H1 (cell line): ENCODE data around the gene TFAP2A. TPM values are rescaled to one million over a fixed set of nuclear protein-coding genes. Genes with fewer than 3 reads are reported as not detected.

Experiments
- ASH2L ChIP-seq: fragments of 200-600, 300-600 bp; sonication (generic); IDR thresholded peaks from one replicate; pipeline ENCODE4 v1.7.1; 2017; ENCODE audit warnings: low read length
- BRCA1 ChIP-seq: IDR thresholded peaks from 2 replicates; pipeline ENCODE4 v1.6.1; 2012; ENCODE audit warnings: low read depth, low read length, improper control_type of control experiment
- CTBP2 ChIP-seq: IDR thresholded peaks from 2 replicates; pipeline ENCODE4 v1.7.0; 2011; ENCODE audit warnings: borderline replicate concordance, mild to moderate bottlenecking, moderate library complexity, mixed read lengths, low read length; ENCODE audit not compliant: insufficient read depth, insufficient read length
- EGR1 ChIP-seq: IDR thresholded peaks from 2 replicates; pipeline ENCODE4 v1.6.1; 2011; ENCODE audit warnings: low read depth, low read length, borderline replicate concordance
- EZH2 ChIP-seq: fragments of 200-600 bp; sonication (generic); IDR thresholded peaks from 2 replicates; pipeline ENCODE4 v1.7.1; 2012; ENCODE audit warnings: low read depth, mild to moderate bottlenecking, moderate library complexity, low read length, inconsistent platforms; ENCODE audit not compliant: severe bottlenecking
- JUND ChIP-seq: IDR thresholded peaks from 2 replicates; pipeline ENCODE4 v1.6.1; 2011; ENCODE audit warnings: mild to moderate bottlenecking, improper control_type of control experiment, low read length
- KDM1A ChIP-seq: fragments of 200-600, 300-600 bp; sonication (generic); IDR thresholded peaks from 2 replicates; pipeline ENCODE4 v1.7.1; 2016; ENCODE audit warnings: mild to moderate bottlenecking, low read length, borderline replicate concordance
- KDM4A ChIP-seq: IDR thresholded peaks from one replicate; pipeline ENCODE4 v1.7.1; 2012; ENCODE audit warnings: low read depth, mild to moderate bottlenecking, moderate library complexity, low read length, inconsistent platforms; ENCODE audit not compliant: severe bottlenecking
- NANOG ChIP-seq: IDR thresholded peaks from 2 replicates; pipeline ENCODE4 v1.6.1; 2011; ENCODE audit warnings: low read length, low read depth, mild to moderate bottlenecking, inconsistent platforms; ENCODE audit not compliant: insufficient read depth, poor library complexity, severe bottlenecking
- RNF2 ChIP-seq: fragments of 200-900, 300-1000 bp; sonication (generic); IDR thresholded peaks from 2 replicates; pipeline ENCODE4 v1.7.1; 2016; ENCODE audit warnings: borderline replicate concordance, low read depth, mild to moderate bottlenecking, antibody characterized with exemption, low read length; ENCODE audit not compliant: poor library complexity, severe bottlenecking; ENCODE audit errors: missing control alignments
- SUZ12 ChIP-seq: fragments of 200-600 bp; sonication (generic); IDR thresholded peaks from 2 replicates; pipeline ENCODE4 v1.6.1; 2012; ENCODE audit warnings: mild to moderate bottlenecking, inconsistent platforms, low read length, moderate library complexity, mixed read lengths
- TCF12 ChIP-seq: IDR thresholded peaks from 2 replicates; pipeline ENCODE4 v1.6.1; 2011; ENCODE audit warnings: low read depth, mild to moderate bottlenecking, low read length
- polyA plus RNA-seq, 7 experiments: library from polyadenylated mRNA; depleted of rRNA in 3 of 7; stranded (reverse) in 5 of 7; unstranded in 2 of 7; fragments of >200 nt in 5 of 7; fragments of 200-250 nt in 2 of 7; gene quantifications; 1 replicate in 5 of 7; 2 replicates in 1 of 7; 4 replicates in 1 of 7; pipeline versions ENCODE4 v1.2.1 to v1.2.3, GENCODE V29; 2011 to 2013; ENCODE audit warnings: missing spikeins in 2 of 7, mixed read lengths in 2 of 7
- total RNA-seq: library from RNA; stranded (reverse); fragmentation: NEBNext Ultra II Directional; extraction: Animal tissue kit (Norgen Biotek cat#: 25700); gene quantifications from 2 replicates; pipeline ENCODE4 v1.2.1, GENCODE V29; 2021

TFAP2A gene
- total and polyA plus RNA-seq, 2 of the 8 experiments (the other 6 are each of a cell fraction or from before 2014, with no cell fraction given), result 0.23 TPM; not detected in 1

DNA sequence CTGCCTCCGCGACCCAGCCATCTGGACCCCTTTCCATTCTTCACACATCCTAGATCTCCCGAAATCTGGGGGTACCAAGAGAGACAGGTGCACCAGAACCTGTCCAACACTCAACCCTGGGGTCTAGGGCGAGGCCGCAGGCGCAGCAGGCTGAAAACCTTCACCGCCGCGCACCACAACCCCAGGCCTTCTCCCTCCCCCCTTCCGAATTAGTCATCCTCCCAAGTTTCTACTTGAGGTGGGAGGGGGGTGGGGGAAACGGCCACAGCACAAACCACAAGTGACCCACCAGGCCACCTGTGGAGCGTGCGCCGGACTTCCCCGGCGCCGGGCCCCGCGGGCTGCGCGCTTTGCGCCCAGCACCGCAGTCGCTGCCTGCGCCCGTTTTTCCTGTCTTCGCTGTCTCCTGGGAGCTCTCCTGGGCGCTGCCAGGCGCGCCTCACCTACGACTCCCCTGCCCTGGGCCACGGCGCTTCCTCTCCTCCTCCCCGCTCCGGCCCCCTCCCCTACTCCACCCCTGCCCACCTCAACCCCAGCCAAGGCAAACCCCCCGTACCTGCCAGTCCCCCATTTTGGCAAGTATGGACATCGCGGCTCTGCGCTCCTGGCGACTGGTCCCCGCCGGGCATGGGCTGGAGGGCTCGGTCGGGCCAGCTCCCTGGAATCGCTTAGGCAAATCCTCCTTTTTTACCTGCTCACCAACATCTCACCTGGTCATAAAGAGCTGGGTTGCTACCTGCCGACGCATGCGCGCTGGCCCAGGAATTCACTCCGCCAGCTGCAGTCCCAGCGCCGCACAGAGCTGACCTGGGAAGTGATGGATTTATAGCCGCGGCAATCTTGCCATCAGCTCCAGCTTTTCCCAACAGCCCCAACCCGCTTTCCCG is 4.2 kb upstream of the TFAP2A start (continued):
- TF ChIP-seq JUND (peak; percentile 56; the same call in 1 of the 2 replicates), NANOG (peak; percentile 28), RNF2 (peak; percentile 11), ASH2L (peak; percentile 77), SUZ12 (peak; percentile 90), TCF12 (0 out of 2 replicates have a peak, but pooled peaks have one; percentile 59), EZH2 (peak; percentile 76), KDM4A (peak; percentile 61), EGR1 (peak; percentile 68), CTBP2 (peak; percentile 88), KDM1A (no peak), BRCA1 (no peak)
